SJSA1 (cell line): ENCODE results near the gene DGKB. TPM values are rescaled to one million over a fixed set of nuclear protein-coding genes. Genes with fewer than 3 reads are reported as not detected.

Source experiments
- DNase-seq, 2 experiments: peaks; one replicate each; pipeline ENCODE4 v3.0.0-alpha.2; 2015 to 2020; ENCODE audit warnings: low spot score in 2 of 2, low read depth in 1 of 2
- H3K27ac ChIP-seq: fragments of 250-450 bp; sonication (Bioruptor Pico); 2 replicates; pipeline ENCODE4 v1.5.1; 2020; ENCODE audit warnings: mild to moderate bottlenecking, moderate library complexity
- H3K27me3 ChIP-seq: fragments of 250-450 bp; sonication (Bioruptor Pico); replicated peaks from 2 replicates; pipeline ENCODE4 v1.5.1; 2020; ENCODE audit warnings: mild to moderate bottlenecking, moderate library complexity
- H3K36me3 ChIP-seq: fragments of 250-450 bp; sonication (Bioruptor Pico); 2 replicates; pipeline ENCODE4 v1.5.1; 2020; ENCODE audit warnings: mild to moderate bottlenecking
- H3K4me1 ChIP-seq: fragments of 250-450 bp; sonication (Bioruptor Pico); replicated peaks from 2 replicates; pipeline ENCODE4 v1.6.1; 2021; ENCODE audit warnings: mild to moderate bottlenecking
- H3K4me3 ChIP-seq: fragments of 250-450 bp; sonication (Bioruptor Pico); 2 replicates; pipeline ENCODE4 v1.5.1; 2020; ENCODE audit warnings: mild to moderate bottlenecking
- H3K9me3 ChIP-seq: fragments of 250-450 bp; sonication (Bioruptor Pico); replicated peaks from 2 replicates; pipeline ENCODE4 v1.5.1; 2020; ENCODE audit warnings: mild to moderate bottlenecking
- total RNA-seq: library from RNA; depleted of rRNA; stranded (reverse); fragments of >200 nt; shearing (Covaris generic); gene quantifications from 2 replicates; pipeline ENCODE4 v1.2.3, GENCODE V29; 2014

The DGKB gene
- total RNA-seq, 1 experiment from 2014 or later: not detected

DNA sequence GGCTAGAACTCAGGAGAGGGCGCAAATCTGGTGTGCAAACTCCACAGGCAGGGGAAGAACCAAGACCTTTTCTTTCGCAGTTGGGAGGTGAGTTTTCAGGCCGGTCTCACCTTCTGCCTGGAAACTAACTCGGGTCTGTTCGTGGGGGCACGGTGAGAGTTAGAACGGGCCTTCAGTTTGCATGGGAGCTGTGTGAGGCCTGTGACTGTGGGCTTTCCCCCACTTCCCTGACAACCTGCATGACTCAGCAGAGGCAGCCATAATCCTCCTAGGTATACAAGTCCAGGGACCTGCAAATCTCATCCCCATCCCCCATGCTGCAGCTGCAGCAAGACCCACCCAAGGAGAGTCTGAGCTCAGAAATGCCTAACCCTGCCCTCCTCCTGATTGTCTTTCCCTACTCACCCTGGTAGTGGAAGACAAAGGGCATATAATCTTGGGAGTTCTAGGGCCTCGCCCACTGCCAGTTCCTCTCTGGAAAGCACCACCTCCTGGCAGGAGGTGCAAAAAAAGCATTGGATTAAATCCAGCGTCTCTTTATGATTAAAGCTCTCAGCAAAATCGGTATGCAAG, 718.2 kb downstream of the DGKB start:
- H3K27me3 ChIP-seq: no peaks in the 10 kb centered on the region
- no peak overlapping the region for H3K4me3 ChIP-seq
- no peak for DNase-seq
- no peaks in the 10 kb centered on the region for H3K9me3 ChIP-seq
- H3K36me3 ChIP-seq: no peaks in the 10 kb centered on the region
- H3K4me1 ChIP-seq: no peaks in the 10 kb centered on the region
- no peak overlapping the region for H3K27ac ChIP-seq

DNA sequence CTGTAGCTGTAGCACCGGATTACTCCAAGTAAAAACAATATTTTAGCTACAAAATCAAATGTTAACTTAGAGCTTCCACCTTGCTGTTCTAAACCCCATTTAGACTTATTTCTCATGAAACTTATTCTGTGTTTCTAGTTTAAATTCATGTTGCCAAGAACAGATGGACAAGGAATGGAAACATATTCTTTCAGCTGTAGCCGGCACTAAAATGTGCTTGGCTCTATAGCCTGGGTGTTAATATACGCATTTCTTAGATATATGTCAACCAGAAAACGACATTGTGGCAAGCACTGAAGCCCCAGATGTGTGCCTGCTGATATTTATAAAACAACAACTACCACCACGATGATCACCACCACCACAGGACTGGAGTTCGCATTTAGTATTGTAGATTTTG, 722.8 kb downstream of the DGKB start:
- H3K36me3 ChIP-seq: no peaks in the 10 kb centered on the region
- H3K27me3 ChIP-seq: no peaks in the 10 kb centered on the region
- H3K4me3 ChIP-seq: no peak overlapping the region
- DNase-seq: no peak
- no peak overlapping the region for H3K27ac ChIP-seq
- no peaks in the 10 kb centered on the region for H3K4me1 ChIP-seq
- H3K9me3 ChIP-seq: no peaks in the 10 kb centered on the region

DNA sequence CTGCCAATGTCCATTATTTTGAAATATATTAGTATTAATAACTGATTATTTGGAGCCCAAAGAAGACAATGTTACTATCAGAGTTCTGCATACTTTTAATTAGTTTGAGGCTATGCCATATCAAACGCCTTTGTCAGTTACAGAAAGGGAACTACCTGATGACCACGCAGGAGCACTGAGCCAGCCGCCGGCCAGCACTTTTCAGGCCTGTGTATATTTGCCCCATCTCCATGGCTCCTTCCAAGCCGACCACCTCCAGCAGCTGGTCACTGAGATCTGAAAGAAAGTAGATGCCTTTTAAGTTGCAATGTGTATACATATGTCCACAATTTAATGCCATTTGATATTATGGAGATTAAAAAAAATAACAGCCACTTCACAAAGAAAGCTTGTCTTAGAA, 724.7 kb downstream of the DGKB start:
- H3K4me3 ChIP-seq: no peak overlapping the region
- H3K27ac ChIP-seq: no peak overlapping the region
- H3K4me1 ChIP-seq: no peaks in the 10 kb centered on the region
- H3K27me3 ChIP-seq: no peaks in the 10 kb centered on the region
- H3K36me3 ChIP-seq: no peaks in the 10 kb centered on the region
- DNase-seq: no peak
- no peaks in the 10 kb centered on the region for H3K9me3 ChIP-seq

DNA sequence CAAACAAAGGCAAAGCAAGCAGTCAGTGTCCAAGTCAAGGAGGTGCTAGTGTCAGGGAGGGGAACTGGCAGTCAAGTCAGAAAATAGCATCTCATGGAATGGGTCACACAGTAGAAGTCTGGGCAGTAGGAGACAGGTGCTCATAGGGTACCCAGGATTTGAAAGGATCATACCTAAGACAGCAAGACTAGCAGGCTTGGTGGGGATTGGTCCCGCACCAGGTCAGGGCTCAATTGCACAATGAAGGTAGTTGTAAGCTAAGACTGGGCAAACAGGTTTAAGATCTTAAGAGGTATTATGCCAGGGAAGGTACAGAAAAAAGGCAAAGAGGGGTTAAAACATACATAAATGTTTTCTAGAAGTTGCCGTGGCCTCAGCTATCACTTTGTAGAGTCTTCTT, 731.7 kb downstream of the DGKB start:
- Histone ChIP-seq H3K27ac (no peak overlapping the region), H3K9me3 (no peaks in the 10 kb centered on the region), H3K4me3 (no peak overlapping the region), H3K36me3 (no peaks in the 10 kb centered on the region), H3K27me3 (no peaks in the 10 kb centered on the region), H3K4me1 (no peaks in the 10 kb centered on the region)
- DNase-seq: no peak

DNA sequence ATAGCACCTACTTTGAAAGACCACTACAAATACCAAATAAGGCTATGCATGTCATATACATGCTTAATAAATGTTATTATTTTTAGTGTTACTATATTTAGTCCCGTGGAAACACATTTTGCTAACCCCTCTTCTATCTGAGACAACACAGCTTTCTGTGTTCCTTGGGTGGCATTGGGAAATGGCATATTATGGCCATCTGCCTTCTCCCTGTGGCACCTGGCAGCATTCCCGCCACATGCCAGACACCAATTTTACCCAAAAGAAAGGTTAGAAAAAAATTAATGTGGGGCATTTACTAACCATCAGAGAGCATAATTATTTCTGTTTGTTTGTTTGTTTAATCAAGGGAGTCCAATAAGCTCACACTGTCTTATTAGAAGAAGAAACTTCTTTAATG, 744.4 kb downstream of the DGKB start:
- no peak for DNase-seq
- Histone ChIP-seq H3K27me3 (no peaks in the 10 kb centered on the region), H3K36me3 (no peaks in the 10 kb centered on the region), H3K4me3 (no peak overlapping the region), H3K27ac (no peak overlapping the region), H3K4me1 (no peaks in the 10 kb centered on the region), H3K9me3 (no peaks in the 10 kb centered on the region)

DNA sequence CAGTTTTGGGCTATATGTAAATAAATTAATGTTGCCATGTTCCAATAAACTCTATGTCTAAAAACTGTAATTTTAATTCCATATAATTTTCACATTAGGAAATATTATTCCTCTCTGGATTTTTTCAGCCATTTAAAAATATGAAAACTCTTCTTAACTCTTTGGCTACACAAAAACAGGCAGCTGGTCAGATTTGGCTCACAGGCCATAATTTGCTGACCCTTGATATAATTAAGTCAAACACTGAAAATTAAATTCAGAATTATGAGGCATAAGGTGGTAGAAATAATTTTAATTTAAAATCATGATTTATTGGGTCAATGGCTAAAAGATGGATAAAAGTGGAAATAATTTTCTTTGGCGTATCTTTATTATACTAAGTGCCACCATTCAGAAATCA, 746.1 kb downstream of the DGKB start:
- H3K4me1 ChIP-seq: no peaks in the 10 kb centered on the region
- H3K27me3 ChIP-seq: no peaks in the 10 kb centered on the region
- H3K9me3 ChIP-seq: no peaks in the 10 kb centered on the region
- no peaks in the 10 kb centered on the region for H3K36me3 ChIP-seq
- H3K27ac ChIP-seq: no peak overlapping the region
- DNase-seq: no peak
- H3K4me3 ChIP-seq: no peak overlapping the region

DNA sequence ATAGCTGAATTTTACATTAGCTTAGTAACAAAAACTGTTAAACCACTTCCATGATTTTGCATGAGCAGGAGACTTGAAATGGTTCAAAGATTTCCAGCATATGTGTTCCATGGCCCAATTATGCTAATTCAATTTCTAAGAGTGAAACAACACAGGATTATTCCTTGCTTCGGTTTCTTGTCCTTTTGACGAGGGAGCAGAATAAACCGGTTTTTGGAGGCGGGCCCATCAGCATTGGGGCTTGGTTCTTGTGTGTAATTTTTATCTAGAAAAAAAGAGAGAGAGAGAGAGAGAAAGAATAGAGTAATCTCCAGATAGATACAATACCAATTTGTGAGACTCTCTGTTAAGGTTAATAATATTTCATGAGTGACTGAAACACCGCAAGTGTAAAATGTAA, 753.6 kb downstream of the DGKB start:
- no peaks in the 10 kb centered on the region for H3K9me3 ChIP-seq
- H3K4me1 ChIP-seq: no peaks in the 10 kb centered on the region
- no peak overlapping the region for H3K27ac ChIP-seq
- no peaks in the 10 kb centered on the region for H3K36me3 ChIP-seq
- H3K4me3 ChIP-seq: no peak overlapping the region
- no peak for DNase-seq
- 0 out of 2 replicates have a peak, but pooled peaks cover 3% of the 10 kb centered on the region for H3K27me3 ChIP-seq

DNA sequence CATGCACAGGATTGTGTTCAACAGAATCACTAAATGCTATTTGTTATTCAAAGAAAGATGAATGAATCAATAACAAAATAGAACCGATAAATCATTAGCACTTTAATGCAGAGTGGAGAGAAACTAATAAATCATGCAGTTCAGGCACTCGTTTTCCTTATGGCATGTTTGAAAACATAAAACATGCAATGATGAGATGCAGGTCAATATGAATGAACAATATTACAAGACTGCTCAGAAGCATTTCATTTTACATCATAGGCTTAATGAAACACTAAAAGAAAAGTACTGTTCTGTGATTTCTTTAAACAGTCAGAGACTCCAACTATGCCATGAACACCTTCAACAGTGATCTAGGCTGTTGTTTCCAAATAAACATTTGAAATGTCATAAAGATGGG, 755.0 kb downstream of the DGKB start:
- Histone ChIP-seq H3K27me3 (0 out of 2 replicates have a peak, but pooled peaks cover 3% of the 10 kb centered on the region), H3K4me3 (no peak overlapping the region), H3K4me1 (no peaks in the 10 kb centered on the region), H3K27ac (no peak overlapping the region), H3K36me3 (no peaks in the 10 kb centered on the region), H3K9me3 (no peaks in the 10 kb centered on the region)
- DNase-seq: no peak

DNA sequence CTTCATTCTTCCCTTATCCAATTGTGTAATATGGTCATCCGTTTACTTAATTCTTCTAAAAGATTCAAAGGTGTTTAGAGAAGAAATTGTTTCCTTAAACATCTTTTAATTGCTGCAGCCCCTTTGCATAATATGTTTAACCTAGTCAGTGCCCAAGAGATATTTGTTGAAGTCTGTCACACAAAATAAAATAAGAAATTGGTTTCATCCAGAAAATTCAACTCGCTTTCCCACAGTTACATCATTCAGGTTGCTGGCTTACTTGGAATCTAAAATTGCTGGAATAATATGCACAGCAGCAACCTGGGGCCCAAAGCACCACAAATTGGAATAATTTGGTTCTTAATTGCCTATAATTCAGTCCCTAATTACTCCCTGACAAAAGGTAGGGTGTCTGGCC, 758.0 kb downstream of the DGKB start:
- Histone ChIP-seq H3K4me3 (no peak overlapping the region), H3K27ac (no peak overlapping the region), H3K4me1 (no peaks in the 10 kb centered on the region), H3K36me3 (no peaks in the 10 kb centered on the region), H3K27me3 (0 out of 2 replicates have a peak, but pooled peaks cover 1% of the 10 kb centered on the region), H3K9me3 (no peaks in the 10 kb centered on the region)
- no peak for DNase-seq

DNA sequence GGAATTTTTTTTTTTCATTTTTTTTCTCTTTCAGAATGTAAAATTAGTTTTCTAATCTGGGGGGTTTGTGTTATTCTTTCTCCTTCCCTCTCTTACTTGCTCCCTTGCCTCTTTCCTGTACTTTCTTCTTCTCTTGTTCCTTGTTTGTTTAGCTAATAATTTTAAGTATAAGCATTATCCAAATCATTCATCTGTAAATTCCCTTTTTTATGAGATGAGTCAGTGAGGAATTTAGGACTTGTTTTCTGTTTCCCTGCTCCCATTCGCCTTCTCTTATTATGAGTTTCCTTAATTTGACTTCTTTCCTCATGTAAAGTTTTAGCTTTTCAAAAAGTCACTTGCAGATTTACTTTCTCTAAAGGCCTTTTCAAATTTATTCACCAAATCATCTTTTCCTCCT, 758.4 kb downstream of the DGKB start:
- Histone ChIP-seq H3K4me3 (no peak overlapping the region), H3K27ac (no peak overlapping the region), H3K27me3 (no peaks in the 10 kb centered on the region), H3K9me3 (no peaks in the 10 kb centered on the region), H3K36me3 (no peaks in the 10 kb centered on the region), H3K4me1 (no peaks in the 10 kb centered on the region)
- no peak for DNase-seq

DNA sequence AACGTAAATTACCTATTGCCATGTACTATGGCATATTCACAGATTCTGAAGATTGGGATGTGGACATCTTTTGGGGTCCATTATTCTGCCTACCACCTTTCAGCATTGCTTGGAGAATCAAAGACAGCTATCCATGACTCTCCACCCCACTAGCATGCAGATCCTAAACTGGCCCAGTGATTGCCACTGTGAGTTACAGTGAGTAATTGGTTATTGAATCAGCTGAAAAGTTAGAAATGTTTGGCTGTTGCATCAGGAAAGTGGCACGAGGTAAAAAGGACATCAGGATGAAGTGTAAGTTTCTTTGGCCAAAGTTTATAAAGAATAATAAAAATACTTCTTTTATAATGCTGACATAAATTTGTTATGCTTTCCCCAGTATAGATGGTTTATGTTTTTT, 764.9 kb downstream of the DGKB start:
- Histone ChIP-seq H3K4me3 (no peak overlapping the region), H3K27ac (no peak overlapping the region), H3K36me3 (no peaks in the 10 kb centered on the region), H3K9me3 (no peaks in the 10 kb centered on the region), H3K27me3 (no peaks in the 10 kb centered on the region), H3K4me1 (no peaks in the 10 kb centered on the region)
- DNase-seq: no peak

DNA sequence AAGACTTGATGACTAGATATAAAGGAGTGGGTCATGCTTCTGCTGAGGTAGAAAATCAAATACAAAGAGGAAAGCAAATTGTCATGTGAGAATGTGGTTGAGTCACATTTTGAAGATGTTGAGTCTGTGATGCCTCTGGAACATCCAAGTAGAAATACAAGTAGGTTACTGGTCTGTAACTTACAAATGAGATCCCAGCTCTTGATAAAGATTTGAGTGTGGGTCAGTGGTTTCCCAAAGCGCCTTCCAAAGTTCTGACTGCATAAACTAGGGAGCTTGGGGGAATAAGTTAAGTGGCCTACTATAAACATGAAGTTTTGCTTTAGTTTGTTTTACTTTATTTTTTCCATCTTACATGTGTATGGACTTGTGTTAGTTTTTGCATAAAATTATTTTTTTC, 768.8 kb downstream of the DGKB start:
- no peak for DNase-seq
- H3K27ac ChIP-seq: no peak overlapping the region
- no peaks in the 10 kb centered on the region for H3K27me3 ChIP-seq
- no peaks in the 10 kb centered on the region for H3K4me1 ChIP-seq
- H3K36me3 ChIP-seq: no peaks in the 10 kb centered on the region
- H3K4me3 ChIP-seq: no peak overlapping the region
- H3K9me3 ChIP-seq: no peaks in the 10 kb centered on the region

DNA sequence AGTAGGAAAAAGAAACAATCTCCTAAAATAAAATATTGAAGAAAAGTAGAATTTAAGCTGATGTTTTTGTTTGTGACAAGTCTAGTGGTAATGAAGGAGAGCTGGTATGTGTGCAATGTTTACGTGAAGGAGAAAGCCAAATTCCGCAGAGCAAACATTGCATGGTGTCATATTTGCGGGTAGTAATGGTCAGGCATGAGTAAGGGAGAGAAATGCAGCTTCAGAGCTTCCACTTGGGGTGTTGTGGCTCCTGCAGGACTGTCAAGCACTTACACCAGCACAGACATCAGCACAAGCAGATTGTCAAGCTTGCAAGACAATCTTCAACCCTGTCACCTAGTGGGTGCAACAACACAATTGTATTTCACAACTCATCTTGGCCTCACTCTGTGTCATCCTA, 776.6 kb downstream of the DGKB start:
- Histone ChIP-seq H3K9me3 (no peaks in the 10 kb centered on the region), H3K4me1 (no peaks in the 10 kb centered on the region), H3K27me3 (peaks cover 4% of the 10 kb centered on the region; the same call in 1 of the 2 replicates), H3K4me3 (no peak overlapping the region), H3K27ac (no peak overlapping the region), H3K36me3 (no peaks in the 10 kb centered on the region)
- DNase-seq: no peak

DNA sequence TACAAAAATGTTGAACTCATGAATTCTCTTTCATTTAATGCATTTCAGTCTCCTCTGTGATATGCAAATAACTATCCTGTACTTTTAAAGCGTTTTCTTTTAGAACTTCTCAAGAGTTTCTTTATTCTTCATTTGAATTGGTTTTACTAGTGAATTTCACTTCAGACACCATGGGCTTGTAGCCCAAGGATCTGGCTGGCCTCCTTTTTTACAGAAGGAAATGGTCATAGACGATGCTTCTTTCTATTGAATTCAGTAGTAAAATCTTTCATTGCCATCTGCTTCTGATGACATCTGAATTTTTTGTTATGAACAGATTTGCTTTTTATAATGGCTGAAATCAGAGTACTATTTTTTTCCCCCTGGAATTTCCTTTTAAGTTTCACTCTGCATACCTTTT, 777.8 kb downstream of the DGKB start:
- H3K27ac ChIP-seq: no peak overlapping the region
- H3K4me1 ChIP-seq: no peaks in the 10 kb centered on the region
- H3K36me3 ChIP-seq: no peaks in the 10 kb centered on the region
- peaks cover 4% of the 10 kb centered on the region; the same call in 1 of the 2 replicates for H3K27me3 ChIP-seq
- H3K4me3 ChIP-seq: no peak overlapping the region
- no peaks in the 10 kb centered on the region for H3K9me3 ChIP-seq
- no peak for DNase-seq

DNA sequence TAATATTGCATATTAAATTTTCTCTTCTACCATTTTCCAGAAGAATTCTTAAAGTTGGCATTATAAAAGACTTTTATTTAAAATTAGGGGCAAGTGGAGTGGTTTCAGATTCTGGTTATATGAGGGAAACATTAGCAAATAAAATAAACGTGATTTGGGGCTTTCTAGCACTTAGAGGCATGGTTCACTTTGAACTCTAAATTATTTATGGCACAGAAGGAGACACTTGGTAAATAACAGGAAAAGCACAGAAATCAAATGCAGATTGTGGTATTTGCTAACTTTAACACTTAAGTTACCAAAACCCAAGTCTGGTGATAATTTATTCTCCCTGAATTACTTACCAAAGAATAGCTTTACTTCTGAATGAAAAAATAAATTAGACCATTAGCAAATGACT, 778.6 kb downstream of the DGKB start:
- H3K36me3 ChIP-seq: no peaks in the 10 kb centered on the region
- H3K27ac ChIP-seq: no peak overlapping the region
- H3K9me3 ChIP-seq: no peaks in the 10 kb centered on the region
- DNase-seq: no peak
- no peaks in the 10 kb centered on the region for H3K4me1 ChIP-seq
- peaks cover 4% of the 10 kb centered on the region; the same call in 1 of the 2 replicates for H3K27me3 ChIP-seq
- H3K4me3 ChIP-seq: no peak overlapping the region
